ENCODE data around the gene REL.
"Not testable (repeated sequence)": the region's sequence is repeated elsewhere in the genome, so short reads cannot be mapped to it uniquely, and the experiment has no call there.

REL gene

GRCh38 chr2:60868589-60869273, 12.6 kb upstream of the REL start:
- no peak for DNase-seq

GRCh38 chr2:60872510-60872928, 8.9 kb upstream of the REL start:
- no peak for DNase-seq

DNA sequence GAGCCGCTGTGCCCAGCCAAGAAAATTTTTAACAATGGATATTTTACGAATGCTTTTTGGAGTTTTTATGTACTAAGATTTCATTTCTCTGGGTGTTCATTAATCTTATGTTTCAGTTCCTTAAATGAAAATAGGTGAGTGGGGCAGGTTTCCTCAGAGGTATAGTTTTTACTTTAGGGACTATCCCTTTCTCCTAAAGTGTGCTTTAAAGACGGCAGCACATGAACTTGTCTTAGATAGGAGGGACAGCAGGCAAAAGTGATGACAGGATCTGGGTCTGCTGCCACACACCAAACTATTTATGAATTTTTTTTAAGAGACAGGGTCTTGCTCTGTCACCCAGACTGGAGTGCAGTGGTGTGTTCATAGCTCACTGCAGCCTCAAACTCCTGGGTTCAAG, 8.0 kb upstream of the REL start:
- no peak for DNase-seq

DNA sequence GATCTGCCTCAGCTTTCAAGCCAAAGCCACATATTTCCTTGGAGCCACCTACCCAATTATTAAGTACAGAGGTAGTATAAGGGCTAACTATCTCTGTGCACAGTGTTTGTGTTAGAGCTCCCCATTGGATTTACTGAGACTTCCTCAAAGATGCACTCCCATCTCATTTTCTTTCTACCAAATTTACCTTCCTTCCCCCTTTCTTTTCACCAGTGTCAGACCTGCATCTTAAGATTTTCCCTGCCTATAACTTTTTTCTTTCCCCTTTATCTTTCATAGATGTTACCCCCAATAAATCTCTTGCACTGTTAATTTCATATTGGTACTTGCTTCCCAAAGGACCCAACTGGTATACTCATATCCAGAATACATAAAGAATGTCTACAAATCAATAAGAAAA, 5.9 kb upstream of the REL start:
- DNase-seq: no peak

DNA sequence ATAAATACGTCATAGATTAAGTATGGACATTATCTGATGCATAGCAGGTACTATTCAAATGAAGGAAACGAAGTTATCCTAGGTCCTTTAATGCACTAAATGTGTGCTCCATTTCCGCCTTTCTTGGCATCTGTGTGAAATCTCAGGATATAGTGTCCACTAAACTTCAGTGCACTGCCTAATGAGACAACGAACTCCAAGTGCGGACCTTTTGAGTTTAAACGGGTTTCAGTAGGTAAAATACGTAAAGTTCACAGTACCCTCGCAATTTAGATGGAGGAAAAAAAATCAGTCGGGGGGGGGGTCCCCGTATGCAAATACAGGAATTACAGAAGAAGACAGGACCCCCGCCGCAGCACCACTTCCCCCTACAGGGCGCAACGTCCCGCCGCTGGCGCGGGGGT, 729 bp upstream of the REL start:
- DNase-seq: no peak

- peak; percentile 8 for DNase-seq
Measured at GRCh38 chr2:60882971-60883753, 1.8 kb downstream of the REL start.

DNA sequence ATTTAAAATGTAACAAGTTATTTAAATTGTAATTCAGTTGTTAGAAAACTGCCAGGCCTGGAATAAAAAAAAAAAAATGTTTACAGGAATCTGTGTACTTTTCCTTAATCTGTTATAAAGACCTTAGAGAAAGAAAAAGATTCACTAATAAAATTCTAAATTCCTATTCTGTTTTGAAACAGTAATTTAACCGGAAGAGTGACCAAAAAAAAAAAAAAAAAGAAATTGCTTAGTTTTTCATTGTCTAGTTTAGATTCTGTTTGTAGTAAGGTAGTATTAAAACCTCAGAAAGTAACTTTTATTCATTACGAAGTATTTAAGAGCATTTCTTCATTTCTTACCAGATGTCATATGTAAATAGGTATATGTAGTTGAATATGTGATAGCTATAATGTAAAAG, 2.5 kb downstream of the REL start:
- no peak for DNase-seq

DNA sequence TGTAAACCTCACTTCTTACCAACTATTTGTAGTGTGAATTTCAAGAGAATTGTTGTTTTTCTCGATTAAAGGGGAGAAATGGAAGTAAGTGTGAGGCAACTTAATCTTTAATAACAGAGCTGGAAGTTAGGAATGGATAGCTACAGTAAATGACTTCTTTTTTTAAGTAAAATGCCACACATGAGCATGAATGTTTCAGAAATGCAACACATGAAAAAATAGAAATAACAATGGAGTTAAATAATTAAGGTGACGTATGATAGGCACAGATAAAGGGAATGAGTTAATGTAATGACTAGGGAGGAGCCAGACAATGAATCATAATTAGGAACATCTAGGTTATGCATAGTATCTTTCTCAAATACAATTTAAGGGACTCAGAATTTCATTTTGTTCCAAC, 3.4 kb downstream of the REL start:
- no peak for DNase-seq

GRCh38 chr2:60885683-60886082, 4.3 kb downstream of the REL start:
- DNase-seq: no peak

- no peak for DNase-seq
Measured at GRCh38 chr2:60886991-60887390, 5.6 kb downstream of the REL start.

GRCh38 chr2:60888853-60889252, 7.5 kb downstream of the REL start:
- DNase-seq: no peak

DNA sequence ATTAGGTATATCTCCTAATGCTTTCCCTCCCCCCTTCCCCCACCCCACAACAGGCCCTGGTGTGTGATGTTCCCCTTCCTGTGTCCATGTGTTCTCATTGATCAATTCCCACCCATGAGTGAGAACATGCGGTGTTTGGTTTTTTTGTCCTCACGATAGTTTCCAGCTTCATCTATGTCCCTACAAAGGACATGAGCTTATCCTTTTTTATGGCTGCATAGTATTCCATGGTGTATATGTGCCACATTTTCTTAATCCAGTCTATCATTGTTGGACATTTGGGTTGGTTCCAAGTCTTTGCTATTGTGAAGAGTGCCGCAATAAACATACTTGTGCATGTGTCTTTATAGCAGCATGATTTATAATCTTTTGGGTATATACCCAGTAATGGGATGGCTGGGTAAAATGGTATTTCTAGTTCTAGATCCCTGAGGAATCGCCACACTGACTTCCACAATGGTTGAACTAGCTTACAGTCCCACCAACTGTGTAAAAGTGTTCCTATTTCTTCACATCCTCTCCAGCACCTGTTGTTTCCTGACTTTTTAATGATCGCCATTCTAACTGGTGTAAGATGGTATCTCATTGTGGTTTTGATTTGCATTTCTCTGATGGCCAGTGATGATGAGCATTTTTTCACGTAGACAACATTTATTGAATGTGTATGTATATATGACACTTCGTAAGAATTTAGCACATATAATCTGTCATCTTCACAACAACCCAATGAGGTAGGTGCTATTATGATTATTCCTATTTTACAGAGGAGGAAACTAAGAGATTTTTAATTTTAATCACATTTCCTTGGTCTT, 8.4 kb downstream of the REL start:
- not testable (repeated sequence) for DNase-seq

DNA sequence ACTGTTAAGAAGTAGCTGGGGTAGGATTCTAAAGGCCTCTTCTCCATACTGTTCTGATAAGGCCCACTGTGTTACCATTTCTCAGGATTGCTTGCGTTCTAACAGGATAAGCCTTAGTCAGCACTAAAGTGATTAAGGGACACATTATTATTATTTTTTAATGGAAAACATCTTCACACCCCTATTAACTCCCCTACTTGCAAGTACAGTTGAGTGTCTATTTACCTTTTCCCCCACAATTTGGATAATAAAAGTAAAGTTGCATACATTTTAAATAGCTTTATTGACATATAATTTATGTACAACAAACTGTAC, 9.0 kb downstream of the REL start:
- DNase-seq: no peak

GRCh38 chr2:60891180-60891579, 9.8 kb downstream of the REL start:
- no peak for DNase-seq

DNA sequence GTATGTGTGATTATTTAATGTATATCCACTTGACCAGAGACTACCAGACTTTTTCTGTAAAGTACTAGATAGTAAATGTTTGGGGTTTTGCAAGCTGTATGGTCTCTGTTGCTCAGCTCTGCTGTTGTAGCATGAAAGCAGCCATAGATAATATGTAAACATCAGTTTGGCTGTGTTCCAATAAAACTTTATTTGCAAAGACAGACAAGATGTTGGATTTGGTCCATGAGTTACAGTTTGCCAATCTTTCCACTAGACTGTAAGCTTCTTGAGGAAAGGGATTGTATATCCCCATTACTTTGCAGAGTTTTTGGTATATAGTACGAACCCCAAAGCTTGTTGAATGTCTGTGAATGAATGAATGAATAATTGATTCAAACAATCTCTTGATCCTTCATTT, 17.2 kb downstream of the REL start:
- DNase-seq: no peak

DNA sequence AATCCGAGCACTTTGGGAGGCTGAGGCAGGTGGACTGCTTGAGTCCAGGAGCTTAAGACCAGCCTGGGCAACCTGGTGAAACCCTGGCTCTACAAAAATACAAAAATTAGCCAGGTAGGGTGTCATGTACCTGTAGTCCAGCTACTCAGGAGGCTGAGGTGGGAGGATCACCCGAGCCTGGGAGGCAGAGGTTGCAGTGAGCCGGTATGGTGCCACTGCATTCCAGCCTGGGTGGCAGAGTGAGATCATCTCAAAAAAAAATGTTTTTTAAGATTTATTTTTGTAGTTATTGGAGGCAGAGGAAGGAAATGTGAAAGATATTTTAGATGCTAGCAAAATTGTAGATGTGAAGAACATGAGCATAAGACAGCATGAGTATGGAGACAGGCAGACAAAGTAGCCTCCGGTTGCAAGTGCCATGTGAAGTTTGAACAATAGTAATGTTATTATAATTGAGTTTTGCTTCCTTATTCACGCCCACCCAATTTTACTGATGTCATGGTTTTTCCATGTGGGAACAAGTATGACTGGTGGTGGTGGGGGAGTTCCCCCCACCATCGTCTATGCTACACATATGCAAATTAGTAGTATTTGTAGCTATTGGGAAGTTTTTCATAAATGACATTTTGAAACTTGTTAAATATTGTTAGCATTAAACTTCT, 18.0 kb downstream of the REL start:
- DNase-seq: no peak

DNA sequence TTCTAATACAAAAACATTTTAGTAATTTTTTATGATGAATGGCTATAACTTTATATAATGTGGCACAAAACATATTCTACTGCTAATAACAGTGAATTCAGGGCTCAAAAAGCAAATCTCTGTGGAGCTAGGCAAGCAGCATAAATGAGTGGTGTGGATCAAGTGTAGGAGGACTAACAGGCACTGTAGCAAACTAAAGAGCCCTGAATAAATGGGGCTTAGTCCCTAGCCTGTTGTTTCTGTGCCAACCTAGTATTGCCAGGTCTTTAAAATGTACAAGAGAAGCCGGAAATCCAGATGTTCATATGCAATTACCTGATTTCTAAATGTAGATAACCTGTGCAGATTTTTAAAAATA, 18.5 kb downstream of the REL start:
- no peak for DNase-seq

- DNase-seq: not testable (repeated sequence)
Measured at GRCh38 chr2:60901296-60901695, 19.9 kb downstream of the REL start.

DNA sequence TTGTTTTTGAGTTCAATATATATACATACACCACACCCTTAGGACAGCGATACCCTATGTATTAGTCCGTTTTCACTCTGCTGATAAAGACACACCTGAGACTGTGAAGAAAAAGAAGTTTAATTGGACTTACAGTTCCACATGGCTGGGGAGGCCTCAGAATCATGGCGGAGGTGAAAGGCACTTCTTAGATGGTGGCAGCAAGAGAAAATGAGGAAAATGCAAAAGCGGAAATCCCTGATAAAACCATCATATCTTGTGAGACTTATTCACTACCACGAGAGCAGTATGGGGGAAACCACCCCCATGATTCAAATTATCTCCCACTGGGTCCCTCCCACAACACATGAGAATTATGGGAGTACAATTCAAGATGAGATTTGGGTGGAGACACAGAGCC, 24.5 kb downstream of the REL start:
- not testable (repeated sequence) for DNase-seq

GRCh38 chr2:60906395-60906794, 25.0 kb downstream of the REL start:
- DNase-seq: no peak

DNA sequence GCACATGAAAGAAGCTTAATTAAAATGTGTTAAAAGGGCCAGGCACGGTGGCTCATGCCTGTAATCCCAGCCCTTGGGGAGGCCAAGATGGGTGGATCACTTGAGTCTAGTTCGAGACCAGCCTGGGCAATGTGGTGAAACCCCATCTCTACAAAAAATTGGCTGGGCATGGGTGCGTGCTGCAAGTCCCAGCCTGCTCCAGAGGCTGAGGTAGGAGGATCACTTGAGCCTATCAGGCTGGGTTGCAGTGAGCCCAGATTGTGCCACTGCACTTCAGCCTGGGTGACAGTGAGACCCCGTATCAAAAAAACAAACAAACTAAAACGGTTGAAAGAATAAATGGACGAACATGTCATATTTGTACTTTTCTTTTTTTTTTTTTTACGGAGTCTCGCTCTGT, 26.0 kb downstream of the REL start:
- no peak for DNase-seq

DNA sequence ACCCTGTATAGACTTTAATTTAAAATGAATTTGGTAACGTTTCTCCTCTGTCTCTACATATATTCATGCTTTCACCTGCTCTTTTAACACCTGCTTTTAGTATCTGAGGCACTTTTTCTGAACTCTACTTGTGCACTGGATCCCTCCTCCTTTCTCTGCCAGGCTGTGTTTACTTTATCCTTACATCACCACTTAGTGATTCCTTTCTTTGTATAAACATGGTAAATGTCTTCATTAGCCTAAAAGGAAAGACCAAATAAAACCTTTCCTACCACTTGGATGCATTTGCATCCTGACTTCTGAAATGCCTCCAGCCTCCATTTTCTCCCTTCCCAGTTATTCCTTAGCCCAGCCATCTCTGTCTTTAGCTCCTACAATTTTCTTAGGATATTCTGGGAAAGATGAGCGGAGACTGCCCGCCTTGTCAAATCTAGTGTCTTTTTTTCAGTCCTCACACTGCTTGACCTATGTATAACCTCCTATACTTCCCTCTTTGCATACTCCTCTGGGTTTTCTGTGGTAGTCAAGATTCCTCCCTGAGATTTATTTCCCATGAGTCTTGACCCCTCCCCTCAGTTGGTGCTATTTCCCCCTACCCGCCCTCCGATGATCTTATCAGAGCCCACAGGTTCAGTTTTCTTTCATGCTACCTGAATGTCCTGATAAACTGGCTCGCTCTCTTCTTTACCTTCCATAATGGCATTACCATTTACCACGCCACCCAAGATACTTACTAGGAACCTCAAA, 44.8 kb downstream of the REL start:
- DNase-seq: no peak

Measured in retina (tissue), 1 donor.